HCT116 (cell line): Measurements from ENCODE around the gene SOCS4. TPM values are rescaled to one million over a fixed set of nuclear protein-coding genes. Genes with fewer than 3 reads are reported as not detected.

Source experiments
- ATAC-seq: fragments of 200-7000 bp; cut with Tn5 transposase; 2 replicates; pipeline ENCODE4 v1.9.1; 2020; ENCODE audit warnings: mild to moderate bottlenecking, moderate library complexity
- BruUV-seq: library from RNA; stranded (reverse); fragments of 400-500 nt; replicated peaks from 2 replicates; lab custom pipeline; 2021; lab: Mats Ljungman, UMichigan
- CTCF ChIA-PET: fragments of 300-600 bp; sonication (Branson Sonifier 250); formaldehyde crosslinking; loops from one replicate; lab custom pipeline; 2021; ENCODE audit warnings: antibody characterized with exemption; lab: Charles Lee
- POLR2A ChIA-PET: fragments of 300-600, 350-600 bp; sonication (Branson Sonifier 250); formaldehyde crosslinking; loops from one replicate; lab custom pipeline; 2021; ENCODE audit warnings: antibody characterized with exemption; lab: Charles Lee
- RAD21 ChIA-PET, 2 experiments: fragments of 300-600 bp; sonication (Branson Sonifier 250); formaldehyde crosslinking; loops; one replicate each; lab custom pipeline; 2023; ENCODE audit warnings: low total read pairs in 2 of 2; ENCODE audit not compliant: uncharacterized antibody in 2 of 2, unreplicated experiment in 2 of 2, low non-redundant PET in 1 of 2; lab: Charles Lee
- DNase-seq: peaks from one replicate; pipeline ENCODE4 v3.0.0-alpha.2; 2010; ENCODE audit warnings: low read depth, low spot score
- H2AFZ ChIP-seq: fragments of 200-600 bp; shearing (Covaris generic), sonication (generic); 2 replicates; pipeline ENCODE4 v1.6.1; 2017; ENCODE audit warnings: low read depth, mixed run types, mixed read lengths, antibody characterized with exemption, low read length; ENCODE audit not compliant: poor library complexity, severe bottlenecking
- H3K27ac ChIP-seq: 2 replicates; pipeline ENCODE4 v1.5.1; 2012; ENCODE audit warnings: low read depth, low read length
- H3K27me3 ChIP-seq: fragments of 200-600 bp; sonication (generic); 2 replicates; pipeline ENCODE4 v1.6.1; 2016; ENCODE audit warnings: mixed run types, low read length, mixed read lengths; ENCODE audit not compliant: insufficient read depth
- H3K36me3 ChIP-seq, 2 experiments: fragments of 200-500 bp in 1 of 2; fragments of 200-600 bp in 1 of 2; sonication (Bioruptor generic) in 1 of 2; sonication (generic) in 1 of 2; 2 replicates each; pipeline versions ENCODE4 v1.5.1 to v1.6.1; 2014 to 2016; ENCODE audit warnings: low read length in 2 of 2, inconsistent platforms in 1 of 2, mixed read lengths in 1 of 2, mixed run types in 1 of 2; ENCODE audit not compliant: insufficient read depth in 2 of 2, control insufficient read depth in 1 of 2
- H3K4me1 ChIP-seq, 2 experiments: fragments of 200-600 bp in 1 of 2; sonication (generic) in 1 of 2; 2 replicates each; pipeline versions ENCODE4 v1.5.1 to v1.6.1; 2012 to 2017; ENCODE audit warnings: low read length in 2 of 2, inconsistent platforms in 1 of 2, mild to moderate bottlenecking in 1 of 2, mixed read lengths in 1 of 2, mixed run types in 1 of 2, moderate library complexity in 1 of 2; ENCODE audit not compliant: insufficient read depth in 2 of 2, control insufficient read depth in 1 of 2
- H3K4me2 ChIP-seq: fragments of 200-600 bp; sonication (generic); 2 replicates; pipeline ENCODE4 v1.6.1; 2017; ENCODE audit warnings: mixed run types, low read length, mixed read lengths
- H3K4me3 ChIP-seq, 2 experiments: fragments of 200-600 bp in 1 of 2; sonication (generic) in 1 of 2; replicated peaks in 1 of 2; 2 replicates each; pipeline ENCODE4 v1.5.1; 2011 to 2016; ENCODE audit warnings: low read length in 2 of 2, control low read depth in 1 of 2, low read depth in 1 of 2, mild to moderate bottlenecking in 1 of 2, mixed read lengths in 1 of 2, mixed run types in 1 of 2
- H3K79me2 ChIP-seq: fragments of 200-600 bp; sonication (generic); 2 replicates; pipeline ENCODE4 v1.6.1; 2017; ENCODE audit warnings: mild to moderate bottlenecking, mixed run types, low read length, moderate library complexity, mixed read lengths; ENCODE audit not compliant: insufficient read depth
- H3K9ac ChIP-seq: fragments of 200-600 bp; sonication (generic); 2 replicates; pipeline ENCODE4 v1.6.1; 2016; ENCODE audit warnings: low read length, mixed read lengths
- H3K9me2 ChIP-seq: fragments of 200-600 bp; sonication (generic), shearing (Covaris generic); 2 replicates; pipeline ENCODE4 v1.6.1; 2017; ENCODE audit warnings: mixed run types, mild to moderate bottlenecking, moderate library complexity; ENCODE audit not compliant: insufficient read depth
- H3K9me3 ChIP-seq, 2 experiments: fragments of 200-500 bp in 1 of 2; fragments of 200-600 bp in 1 of 2; sonication (Bioruptor generic) in 1 of 2; sonication (generic) in 1 of 2; 2 replicates each; pipeline ENCODE4 v1.6.1; 2014 to 2017; ENCODE audit warnings: low read length in 2 of 2, mixed read lengths in 2 of 2, inconsistent platforms in 1 of 2, low read depth in 1 of 2, mild to moderate bottlenecking in 1 of 2, mixed run types in 1 of 2, moderate library complexity in 1 of 2; ENCODE audit not compliant: control insufficient read depth in 1 of 2, insufficient read depth in 1 of 2
- H4K20me1 ChIP-seq: fragments of 200-600 bp; sonication (generic), shearing (Covaris generic); 2 replicates; pipeline ENCODE4 v1.6.1; 2017; ENCODE audit warnings: mixed run types, mild to moderate bottlenecking, moderate library complexity; ENCODE audit not compliant: insufficient read depth
- CEBPB ChIP-seq: IDR thresholded peaks from 2 replicates; pipeline ENCODE4 v1.6.1; 2012; ENCODE audit warnings: low read depth
- CTCF ChIP-seq, 3 experiments: fragments of 200-600 bp in 1 of 3; sonication (generic) in 1 of 3; IDR thresholded peaks in 2 of 3; conservative IDR thresholded peaks in 1 of 3; 2 replicates each; pipeline ENCODE4 v1.5.1; 2012 to 2017; ENCODE audit warnings: low read depth in 2 of 3, low read length in 2 of 3, antibody characterized with exemption in 1 of 3, borderline replicate concordance in 1 of 3, control low read depth in 1 of 3, mild to moderate bottlenecking in 1 of 3, mixed read lengths in 1 of 3, mixed run types in 1 of 3, moderate library complexity in 1 of 3; ENCODE audit not compliant: insufficient read depth in 1 of 3
- EZH2 ChIP-seq: fragments of 200-600 bp; sonication (generic); IDR thresholded peaks from 2 replicates; pipeline ENCODE4 v1.6.1; 2017; ENCODE audit warnings: antibody characterized with exemption, mixed run types
- FOSL1 ChIP-seq: IDR thresholded peaks from 2 replicates; pipeline ENCODE4 v1.6.1; 2012; ENCODE audit warnings: low read depth
- POLR2AphosphoS5 ChIP-seq: IDR thresholded peaks from 2 replicates; pipeline ENCODE4 v1.6.1; 2011; ENCODE audit warnings: mild to moderate bottlenecking, low read depth, low read length, moderate library complexity
- RAD21 ChIP-seq: IDR thresholded peaks from 2 replicates; pipeline ENCODE4 v1.6.1; 2012; ENCODE audit warnings: low read depth, mild to moderate bottlenecking
- SP1 ChIP-seq: IDR thresholded peaks from 2 replicates; pipeline ENCODE4 v1.6.1; 2012; ENCODE audit warnings: low read depth
- TCF7L2 ChIP-seq: IDR thresholded peaks from 2 replicates; pipeline ENCODE4 v1.7.0; 2011; ENCODE audit warnings: borderline replicate concordance, inconsistent platforms; ENCODE audit not compliant: insufficient read depth, insufficient read length; ENCODE audit errors: extremely low read depth
- ZNF274 ChIP-seq: fragments of 200-500 bp; sonication (Bioruptor generic); IDR thresholded peaks from 2 replicates; pipeline ENCODE4 v1.6.1; 2014; ENCODE audit warnings: mild to moderate bottlenecking, low read depth, low read length, inconsistent platforms
- intact Hi-C: fragments of 100-400 bp; cut with micrococcal nuclease; formaldehyde crosslinking; loops from 2 replicates; pipeline ENCODE4 v1.10.0; 2022
- total RNA-seq: library from RNA; stranded (reverse); gene quantifications from one replicate; pipeline ENCODE4 v1.2.1, GENCODE V29; 2021; ENCODE audit not compliant: unreplicated experiment

The SOCS4 gene
- total RNA-seq, 1 experiment from 2014 or later, result 23.7 TPM

DNA sequence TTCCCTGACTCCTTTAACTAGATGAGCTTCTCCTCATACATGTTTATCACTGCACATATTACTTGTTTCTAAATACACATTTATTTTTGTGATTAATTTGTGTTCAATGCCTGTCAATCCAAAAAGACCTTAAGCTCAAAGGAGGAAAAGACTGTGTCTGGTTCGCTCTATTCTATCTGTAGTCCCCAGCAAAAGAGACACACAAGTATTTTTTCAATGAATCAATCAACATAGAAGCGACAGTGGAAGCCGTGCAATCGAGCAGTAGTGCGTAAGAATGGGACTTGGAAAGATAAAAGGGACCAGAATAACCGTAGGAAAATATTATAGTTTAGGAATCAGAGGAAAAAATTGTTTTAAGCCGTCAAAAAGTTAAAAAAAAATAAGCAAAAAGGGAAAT, 1.1 kb upstream of the SOCS4 start:
- DNase-seq (no peak), ATAC-seq (no peak)
- Histone ChIP-seq H4K20me1 (peaks cover 4% of the 10 kb centered on the region; the same call in 1 of the 2 replicates), H3K9ac (peak overlapping the region; percentile 95), H3K79me2 (peaks cover 85% of the 10 kb centered on the region), H3K27me3 (no peaks in the 10 kb centered on the region), H3K4me3 (peak overlapping the region; percentile 81 to 82), H3K27ac (no peak overlapping the region), H3K9me3 (no peaks in the 10 kb centered on the region), H3K4me1 (peaks cover 3 to 22% of the 10 kb centered on the region in 2 experiments; a peak in 3 of 4 replicates), H3K9me2 (no peaks in the 10 kb centered on the region), H2AFZ (no peak overlapping the region)
- no TSS peak for BruUV-seq
- RAD21 ChIA-PET, result no interaction called here
- CTCF ChIA-PET, result no interaction called here
- TF ChIP-seq CTCF (IDR thresholded peaks at IDR 0.05 in 2 of 3, conservative IDR thresholded peaks at IDR 0.05 in 1 of 3; ENCODE audit: borderline replicate concordance in 1 of 3, insufficient read depth in 1 of 3, low read depth in 2 of 3, low read length in 2 of 3), result no peak
- no peak for TF ChIP-seq TCF7L2
- TF ChIP-seq RAD21, result no peak
- TF ChIP-seq EZH2, result no peak
- TF ChIP-seq ZNF274, result no peak
- TF ChIP-seq SP1, result no peak
- no peak for TF ChIP-seq CEBPB
- TF ChIP-seq POLR2AphosphoS5, result no peak
- TF ChIP-seq FOSL1, result no peak
- TF ChIP-seq, all 23 proteins: peak for 0
- peak overlapping the region; percentile 94 for H3K4me2 ChIP-seq
- intact Hi-C loops, result no loop called here
- POLR2A ChIA-PET, result interaction anchor here (1.6 kb wide), 1 partner anchor 10 kb away, joined by 4 read pairs; no protein-coding TSS in a partner anchor
- H3K36me3 ChIP-seq, result peaks cover 0 to 13% of the 10 kb centered on the region in 2 experiments; a peak in 2 of 4 replicates
